Liver (tissue), 9 donors: ENCODE measurements around the gene ATP4B. TPM values are rescaled to one million over a fixed set of nuclear protein-coding genes. Genes with fewer than 3 reads are reported as not detected.

Experiments used
- DNase-seq: peaks from one replicate; pipeline ENCODE4 v3.0.0-alpha.2; 2017; ENCODE audit warnings: low spot score
- H3K27ac ChIP-seq, 2 donors: one replicate each; pipeline ENCODE4 v1.7.0; 2013; ENCODE audit warnings: inconsistent platforms in 2 of 2, low read length in 2 of 2, control low read depth in 1 of 2, low read depth in 1 of 2, mild to moderate bottlenecking in 1 of 2
- H3K27me3 ChIP-seq, 4 donors: one replicate each; pipeline versions ENCODE4 v1.6.1 to v1.7.0; 2013; ENCODE audit warnings: low read length in 3 of 4, inconsistent platforms in 1 of 4, mild to moderate bottlenecking in 1 of 4, moderate library complexity in 1 of 4; ENCODE audit not compliant: control insufficient read depth in 4 of 4, insufficient read depth in 4 of 4
- H3K36me3 ChIP-seq, 4 donors: one replicate each; pipeline versions ENCODE4 v1.6.1 to v1.7.0; 2013; ENCODE audit warnings: low read length in 3 of 4, mild to moderate bottlenecking in 3 of 4, low read depth in 1 of 4, moderate library complexity in 1 of 4; ENCODE audit not compliant: control insufficient read depth in 4 of 4, insufficient read depth in 3 of 4
- H3K4me1 ChIP-seq, 4 donors: one replicate each; pipeline versions ENCODE4 v1.6.1 to v1.7.0; 2013; ENCODE audit warnings: low read length in 3 of 4, mild to moderate bottlenecking in 3 of 4, moderate library complexity in 1 of 4; ENCODE audit not compliant: control insufficient read depth in 4 of 4, insufficient read depth in 4 of 4
- H3K4me3 ChIP-seq, 3 donors: one replicate each; pipeline versions ENCODE4 v1.6.1 to v1.7.0; 2013; ENCODE audit warnings: low read length in 3 of 3, control low read depth in 1 of 3, low read depth in 1 of 3, mild to moderate bottlenecking in 1 of 3
- H3K9ac ChIP-seq, 2 donors: one replicate each; pipeline ENCODE4 v1.7.0; 2013; ENCODE audit warnings: low read length in 2 of 2, mild to moderate bottlenecking in 2 of 2, moderate library complexity in 2 of 2, control low read depth in 1 of 2, low read depth in 1 of 2
- H3K9me3 ChIP-seq, 4 donors: one replicate each; pipeline versions ENCODE4 v1.6.1 to v1.7.0; 2013; ENCODE audit warnings: low read length in 3 of 4; ENCODE audit not compliant: control insufficient read depth in 4 of 4
- EGR1 ChIP-seq, 2 donors: IDR thresholded peaks; 2 replicates each; pipeline ENCODE4 v1.6.1; 2016 to 2018; ENCODE audit warnings: antibody characterized with exemption in 2 of 2, low read depth in 2 of 2
- FOXA1 ChIP-seq: IDR thresholded peaks from 2 replicates; pipeline ENCODE4 v1.6.1; 2016; ENCODE audit warnings: antibody characterized with exemption
- FOXA2 ChIP-seq: IDR thresholded peaks from 2 replicates; pipeline ENCODE4 v1.6.1; 2016; ENCODE audit warnings: antibody characterized with exemption
- GABPA ChIP-seq, 2 donors: IDR thresholded peaks in 1 of 2; conservative IDR thresholded peaks in 1 of 2; 2 replicates each; pipeline ENCODE4 v1.6.1; 2016; ENCODE audit warnings: antibody characterized with exemption in 2 of 2, mild to moderate bottlenecking in 1 of 2, moderate library complexity in 1 of 2
- HNF4A ChIP-seq, 2 donors: conservative IDR thresholded peaks; 2 replicates each; pipeline ENCODE4 v1.6.1; 2016; ENCODE audit warnings: antibody characterized with exemption in 2 of 2, mild to moderate bottlenecking in 2 of 2
- HNF4G ChIP-seq: IDR thresholded peaks from 2 replicates; pipeline ENCODE4 v1.6.1; 2016; ENCODE audit warnings: antibody characterized with exemption
- JUND ChIP-seq, 2 donors: IDR thresholded peaks; 2 replicates each; pipeline ENCODE4 v1.6.1; 2016; ENCODE audit warnings: antibody characterized with exemption in 2 of 2
- MAX ChIP-seq: IDR thresholded peaks from 2 replicates; pipeline ENCODE4 v1.6.1; 2016; ENCODE audit warnings: antibody characterized with exemption
- NR2F2 ChIP-seq: IDR thresholded peaks from 2 replicates; pipeline ENCODE4 v1.6.1; 2016; ENCODE audit warnings: antibody characterized with exemption
- RAD21 ChIP-seq, 2 donors: IDR thresholded peaks; 2 replicates each; pipeline ENCODE4 v1.6.1; 2016; ENCODE audit warnings: antibody characterized with exemption in 2 of 2, mild to moderate bottlenecking in 2 of 2
- RXRA ChIP-seq, 2 donors: IDR thresholded peaks; 2 replicates each; pipeline ENCODE4 v1.6.1; 2017 to 2018; ENCODE audit warnings: antibody characterized with exemption in 2 of 2, mild to moderate bottlenecking in 1 of 2
- SP1 ChIP-seq: IDR thresholded peaks from 2 replicates; pipeline ENCODE4 v1.6.1; 2018; ENCODE audit warnings: antibody characterized with exemption, mild to moderate bottlenecking
- TAF1 ChIP-seq: conservative IDR thresholded peaks from 2 replicates; pipeline ENCODE4 v1.6.1; 2016; ENCODE audit warnings: antibody characterized with exemption, mild to moderate bottlenecking
- YY1 ChIP-seq: IDR thresholded peaks from 2 replicates; pipeline ENCODE4 v1.6.1; 2016; ENCODE audit warnings: antibody characterized with exemption, mild to moderate bottlenecking
- WGBS: extraction: QIAGEN DNeasy Blood & Tissue Kit; methylation state at CpG from one replicate; pipeline ENCODE4 v1.1.7; 2013; 5-methylcytosine and 5-hydroxymethylcytosine counted together
- polyA plus RNA-seq, 2 donors: library from polyadenylated mRNA; stranded (reverse) in 1 of 2; unstranded in 1 of 2; fragments of 200-250 nt in 1 of 2; fragments of >200 nt in 1 of 2; fragmentation: Nextera tagmentation in 1 of 2; extraction: Ambion mirVana in 1 of 2; gene quantifications; one replicate each; pipeline versions ENCODE4 v1.2.1 to v1.2.3, GENCODE V29; 2013 to 2015
- total RNA-seq, 2 donors: library from RNA; depleted of rRNA; stranded (reverse); fragments of >200 nt; gene quantifications; one replicate each; pipeline ENCODE4 v1.2.3, GENCODE V29; 2014
- TF ChIP-seq, protein P1 (sequence below): fragments of 150-350 bp; IDR thresholded peaks from 2 replicates; pipeline ENCODE4 v1.5.1; 2017; ENCODE audit warnings: improper control_type of control experiment, low read depth, low read length; ENCODE audit not compliant: missing input control
- TF ChIP-seq, protein P2 (sequence below): IDR thresholded peaks from 2 replicates; pipeline ENCODE4 v1.6.1; 2016; ENCODE audit warnings: antibody characterized with exemption, mild to moderate bottlenecking
- TF ChIP-seq, protein P3 (sequence below): IDR thresholded peaks from 2 replicates; pipeline ENCODE4 v1.6.1; 2016; ENCODE audit warnings: antibody characterized with exemption
- TF ChIP-seq, protein P4 (sequence below): IDR thresholded peaks from 2 replicates; pipeline ENCODE4 v1.6.1; 2016; ENCODE audit warnings: antibody characterized with exemption
- donor health status: healthy.
- donor health status: healthy.
- donor health status: healthy.
- donor health status: healthy.
- donor health status: healthy.

Gene ATP4B
- total and polyA plus RNA-seq, 4 donors, result not detected

GRCh38 chr13:113663934-113664333 lies 5.9 kb upstream of the ATP4B start:
- DNase-seq, result no peak
- TF ChIP-seq, protein P1, sequence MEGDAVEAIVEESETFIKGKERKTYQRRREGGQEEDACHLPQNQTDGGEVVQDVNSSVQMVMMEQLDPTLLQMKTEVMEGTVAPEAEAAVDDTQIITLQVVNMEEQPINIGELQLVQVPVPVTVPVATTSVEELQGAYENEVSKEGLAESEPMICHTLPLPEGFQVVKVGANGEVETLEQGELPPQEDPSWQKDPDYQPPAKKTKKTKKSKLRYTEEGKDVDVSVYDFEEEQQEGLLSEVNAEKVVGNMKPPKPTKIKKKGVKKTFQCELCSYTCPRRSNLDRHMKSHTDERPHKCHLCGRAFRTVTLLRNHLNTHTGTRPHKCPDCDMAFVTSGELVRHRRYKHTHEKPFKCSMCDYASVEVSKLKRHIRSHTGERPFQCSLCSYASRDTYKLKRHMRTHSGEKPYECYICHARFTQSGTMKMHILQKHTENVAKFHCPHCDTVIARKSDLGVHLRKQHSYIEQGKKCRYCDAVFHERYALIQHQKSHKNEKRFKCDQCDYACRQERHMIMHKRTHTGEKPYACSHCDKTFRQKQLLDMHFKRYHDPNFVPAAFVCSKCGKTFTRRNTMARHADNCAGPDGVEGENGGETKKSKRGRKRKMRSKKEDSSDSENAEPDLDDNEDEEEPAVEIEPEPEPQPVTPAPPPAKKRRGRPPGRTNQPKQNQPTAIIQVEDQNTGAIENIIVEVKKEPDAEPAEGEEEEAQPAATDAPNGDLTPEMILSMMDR, result no peak
- TF ChIP-seq HNF4A (conservative IDR thresholded peaks at IDR 0.05), result no peak
- no peak for TF ChIP-seq HNF4G
- TF ChIP-seq GABPA (IDR thresholded peaks at IDR 0.05 in 1 of 2, conservative IDR thresholded peaks at IDR 0.05 in 1 of 2), result no peak
- TF ChIP-seq, protein P2, sequence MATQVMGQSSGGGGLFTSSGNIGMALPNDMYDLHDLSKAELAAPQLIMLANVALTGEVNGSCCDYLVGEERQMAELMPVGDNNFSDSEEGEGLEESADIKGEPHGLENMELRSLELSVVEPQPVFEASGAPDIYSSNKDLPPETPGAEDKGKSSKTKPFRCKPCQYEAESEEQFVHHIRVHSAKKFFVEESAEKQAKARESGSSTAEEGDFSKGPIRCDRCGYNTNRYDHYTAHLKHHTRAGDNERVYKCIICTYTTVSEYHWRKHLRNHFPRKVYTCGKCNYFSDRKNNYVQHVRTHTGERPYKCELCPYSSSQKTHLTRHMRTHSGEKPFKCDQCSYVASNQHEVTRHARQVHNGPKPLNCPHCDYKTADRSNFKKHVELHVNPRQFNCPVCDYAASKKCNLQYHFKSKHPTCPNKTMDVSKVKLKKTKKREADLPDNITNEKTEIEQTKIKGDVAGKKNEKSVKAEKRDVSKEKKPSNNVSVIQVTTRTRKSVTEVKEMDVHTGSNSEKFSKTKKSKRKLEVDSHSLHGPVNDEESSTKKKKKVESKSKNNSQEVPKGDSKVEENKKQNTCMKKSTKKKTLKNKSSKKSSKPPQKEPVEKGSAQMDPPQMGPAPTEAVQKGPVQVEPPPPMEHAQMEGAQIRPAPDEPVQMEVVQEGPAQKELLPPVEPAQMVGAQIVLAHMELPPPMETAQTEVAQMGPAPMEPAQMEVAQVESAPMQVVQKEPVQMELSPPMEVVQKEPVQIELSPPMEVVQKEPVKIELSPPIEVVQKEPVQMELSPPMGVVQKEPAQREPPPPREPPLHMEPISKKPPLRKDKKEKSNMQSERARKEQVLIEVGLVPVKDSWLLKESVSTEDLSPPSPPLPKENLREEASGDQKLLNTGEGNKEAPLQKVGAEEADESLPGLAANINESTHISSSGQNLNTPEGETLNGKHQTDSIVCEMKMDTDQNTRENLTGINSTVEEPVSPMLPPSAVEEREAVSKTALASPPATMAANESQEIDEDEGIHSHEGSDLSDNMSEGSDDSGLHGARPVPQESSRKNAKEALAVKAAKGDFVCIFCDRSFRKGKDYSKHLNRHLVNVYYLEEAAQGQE, result no peak
- no peak for TF ChIP-seq TAF1
- TF ChIP-seq RXRA (IDR thresholded peaks at IDR 0.05), result no peak
- TF ChIP-seq, protein P3, sequence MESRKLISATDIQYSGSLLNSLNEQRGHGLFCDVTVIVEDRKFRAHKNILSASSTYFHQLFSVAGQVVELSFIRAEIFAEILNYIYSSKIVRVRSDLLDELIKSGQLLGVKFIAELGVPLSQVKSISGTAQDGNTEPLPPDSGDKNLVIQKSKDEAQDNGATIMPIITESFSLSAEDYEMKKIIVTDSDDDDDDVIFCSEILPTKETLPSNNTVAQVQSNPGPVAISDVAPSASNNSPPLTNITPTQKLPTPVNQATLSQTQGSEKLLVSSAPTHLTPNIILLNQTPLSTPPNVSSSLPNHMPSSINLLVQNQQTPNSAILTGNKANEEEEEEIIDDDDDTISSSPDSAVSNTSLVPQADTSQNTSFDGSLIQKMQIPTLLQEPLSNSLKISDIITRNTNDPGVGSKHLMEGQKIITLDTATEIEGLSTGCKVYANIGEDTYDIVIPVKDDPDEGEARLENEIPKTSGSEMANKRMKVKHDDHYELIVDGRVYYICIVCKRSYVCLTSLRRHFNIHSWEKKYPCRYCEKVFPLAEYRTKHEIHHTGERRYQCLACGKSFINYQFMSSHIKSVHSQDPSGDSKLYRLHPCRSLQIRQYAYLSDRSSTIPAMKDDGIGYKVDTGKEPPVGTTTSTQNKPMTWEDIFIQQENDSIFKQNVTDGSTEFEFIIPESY, result no peak
- TF ChIP-seq, protein P4, sequence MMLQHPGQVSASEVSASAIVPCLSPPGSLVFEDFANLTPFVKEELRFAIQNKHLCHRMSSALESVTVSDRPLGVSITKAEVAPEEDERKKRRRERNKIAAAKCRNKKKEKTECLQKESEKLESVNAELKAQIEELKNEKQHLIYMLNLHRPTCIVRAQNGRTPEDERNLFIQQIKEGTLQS, result no peak
- no peak for TF ChIP-seq MAX
- TF ChIP-seq FOXA1, result no peak
- TF ChIP-seq YY1, result no peak
- no peak for TF ChIP-seq SP1
- TF ChIP-seq JUND (IDR thresholded peaks at IDR 0.05), result no peak
- no peak for TF ChIP-seq EGR1 (IDR thresholded peaks at IDR 0.05; ENCODE audit: low read depth in 2 of 2)
- no peak for TF ChIP-seq FOXA2
- peaks cover 0 to 7% (median under 1%) of the 10 kb centered on the region in 4 donors for H3K27me3 ChIP-seq
- no peaks in the 10 kb centered on the region for H3K36me3 ChIP-seq
- H3K4me3 ChIP-seq, result no peak overlapping the region
- H3K27ac ChIP-seq, result no peak overlapping the region
- peaks cover 0 to 4% (median 0%) of the 10 kb centered on the region in 4 donors for H3K4me1 ChIP-seq
- H3K9me3 ChIP-seq, result peaks cover 0 to 7% (median 1%) of the 10 kb centered on the region in 4 donors
- WGBS, result 82% methylated on average over 15 of the region's 15 CpGs
- no peak overlapping the region for H3K9ac ChIP-seq

- Histone ChIP-seq H3K4me1 (peaks cover 0 to 4% (median 0%) of the 10 kb centered on the region in 4 donors), H3K27ac (no peak overlapping the region), H3K9me3 (peaks cover 0 to 7% (median 1%) of the 10 kb centered on the region in 4 donors), H3K4me3 (no peak overlapping the region), H3K36me3 (no peaks in the 10 kb centered on the region), H3K9ac (no peak overlapping the region), H3K27me3 (peaks cover 0 to 7% (median under 1%) of the 10 kb centered on the region in 4 donors)
- no peak for DNase-seq
- 80% methylated on average over 2 of the region's 2 CpGs for WGBS
- no peak for TF ChIP-seq NR2F2
- TF ChIP-seq FOXA2, result no peak
- TF ChIP-seq, protein P3, result no peak
- TF ChIP-seq HNF4A (conservative IDR thresholded peaks at IDR 0.05), result no peak
- no peak for TF ChIP-seq GABPA (IDR thresholded peaks at IDR 0.05 in 1 of 2, conservative IDR thresholded peaks at IDR 0.05 in 1 of 2)
- no peak for TF ChIP-seq YY1
- TF ChIP-seq, protein P4, result no peak
- no peak for TF ChIP-seq HNF4G
- TF ChIP-seq RAD21 (IDR thresholded peaks at IDR 0.05), result no peak
- TF ChIP-seq, protein P2, result no peak
- no peak for TF ChIP-seq FOXA1
- TF ChIP-seq TAF1, result no peak
Measured at GRCh38 chr13:113661509-113661908, 3.5 kb upstream of the ATP4B start.
